Transverse colon (tissue), 4 donors: ENCODE data around the gene CNOT11. TPM values are rescaled to one million over a fixed set of nuclear protein-coding genes. Genes with fewer than 3 reads are reported as not detected.
A peak's percentile ranks its signal among the peaks of the same experiment; 100 is the strongest.
"Not testable (repeated sequence)": the region's sequence is repeated elsewhere in the genome, so short reads cannot be mapped to it uniquely, and the experiment has no call there.

Experiments
- DNase-seq: peaks from one replicate; pipeline ENCODE4 v3.0.0-alpha.2; 2019
- H3K27ac ChIP-seq, 4 donors: fragments of 200-600 bp; sonication (generic); 2 replicates each; pipeline ENCODE4 v1.5.1; 2016 to 2018; ENCODE audit warnings: inconsistent platforms in 4 of 4
- H3K27me3 ChIP-seq: fragments of 200-600 bp; sonication (generic); 2 replicates; pipeline ENCODE4 v1.5.1; 2017; ENCODE audit warnings: inconsistent platforms
- H3K36me3 ChIP-seq, 4 donors: fragments of 200-600 bp; sonication (generic); 2 replicates each; pipeline ENCODE4 v1.5.1; 2017 to 2019; ENCODE audit warnings: inconsistent platforms in 4 of 4
- H3K4me1 ChIP-seq, 4 donors: fragments of 200-600 bp; sonication (generic); 2 replicates each; pipeline ENCODE4 v1.5.1; 2017 to 2020; ENCODE audit warnings: inconsistent platforms in 4 of 4
- H3K4me3 ChIP-seq, 4 donors: fragments of 200-600 bp; sonication (generic); 1 replicate in 1 of 4; 2 replicates in 3 of 4; pipeline versions ENCODE4 v1.5.1 to v1.6.1; 2017 to 2019; ENCODE audit warnings: inconsistent platforms in 4 of 4
- H3K9me3 ChIP-seq, 2 donors: fragments of 200-600 bp; sonication (generic); 2 replicates each; pipeline ENCODE4 v1.5.1; 2017 to 2019; ENCODE audit warnings: inconsistent platforms in 2 of 2
- EP300 ChIP-seq: sonication (generic); formaldehyde crosslinking; IDR thresholded peaks from one replicate; pipeline ENCODE4 v1.6.1; 2017; ENCODE audit warnings: antibody characterized with exemption, low read depth
- POLR2A ChIP-seq: fragments of 450-650 bp; IDR thresholded peaks from one replicate; pipeline ENCODE4 v1.6.1; 2016; ENCODE audit warnings: antibody characterized with exemption, mild to moderate bottlenecking, moderate library complexity
- POLR2AphosphoS5 ChIP-seq, 3 donors: sonication (generic); formaldehyde crosslinking; IDR thresholded peaks; one replicate each; pipeline ENCODE4 v1.6.1; 2016; ENCODE audit warnings: antibody characterized with exemption in 3 of 3
- WGBS, 2 donors: methylation state at CpG; one replicate each; pipeline ENCODE4 v1.1.5; 2018; ENCODE audit warnings: low coverage in 1 of 2; 5-methylcytosine and 5-hydroxymethylcytosine counted together
- in situ Hi-C, 4 donors: fragments of 200-750 bp; cut with MboI; loops; one replicate each; pipeline versions ENCODE4 v1.15.0 to v1.15.1; 2017; ENCODE audit warnings: low sequenced_read_pairs in 3 of 4, low pct_ligation_motif_present in 1 of 4, low pct_unique_long_range_greater_than_20kb in 1 of 4
- intact Hi-C: fragments of 100-400 bp; cut with DNase I; formaldehyde crosslinking; loops from one replicate; pipeline ENCODE4 v1.15.1; 2023; ENCODE audit warnings: low total_unique reads
- small RNA-seq, 4 donors: library from RNA; depleted of rRNA; stranded (forward); fragments of <200 nt; gene quantifications; one replicate each; pipeline ENCODE3, GENCODE V24; 2016
- total RNA-seq, 4 donors: library from RNA; depleted of rRNA; stranded (reverse); fragments of >200 nt; gene quantifications; one replicate each; pipeline ENCODE4 v1.1.0, GENCODE V29; 2016
- TF ChIP-seq, protein P1 (sequence below), 5 experiments: fragments of 200-600 bp in 3 of 5; fragments of 450-650 bp in 2 of 5; sonication (generic) in 3 of 5; IDR thresholded peaks; 1 replicate in 2 of 5; 2 replicates in 3 of 5; pipeline ENCODE4 v1.5.1; 2016 to 2017; ENCODE audit warnings: antibody characterized with exemption in 5 of 5, inconsistent platforms in 3 of 5, mild to moderate bottlenecking in 2 of 5, moderate library complexity in 1 of 5

CNOT11 gene
- total RNA-seq, 4 donors from 2014 or later, result 36.8 to 48.4 (median 37.6) TPM

GRCh38 chr2:101310090-101310833, 57.6 kb downstream of the CNOT11 start:
- no peak for TF ChIP-seq POLR2A
- TF ChIP-seq, protein P1, sequence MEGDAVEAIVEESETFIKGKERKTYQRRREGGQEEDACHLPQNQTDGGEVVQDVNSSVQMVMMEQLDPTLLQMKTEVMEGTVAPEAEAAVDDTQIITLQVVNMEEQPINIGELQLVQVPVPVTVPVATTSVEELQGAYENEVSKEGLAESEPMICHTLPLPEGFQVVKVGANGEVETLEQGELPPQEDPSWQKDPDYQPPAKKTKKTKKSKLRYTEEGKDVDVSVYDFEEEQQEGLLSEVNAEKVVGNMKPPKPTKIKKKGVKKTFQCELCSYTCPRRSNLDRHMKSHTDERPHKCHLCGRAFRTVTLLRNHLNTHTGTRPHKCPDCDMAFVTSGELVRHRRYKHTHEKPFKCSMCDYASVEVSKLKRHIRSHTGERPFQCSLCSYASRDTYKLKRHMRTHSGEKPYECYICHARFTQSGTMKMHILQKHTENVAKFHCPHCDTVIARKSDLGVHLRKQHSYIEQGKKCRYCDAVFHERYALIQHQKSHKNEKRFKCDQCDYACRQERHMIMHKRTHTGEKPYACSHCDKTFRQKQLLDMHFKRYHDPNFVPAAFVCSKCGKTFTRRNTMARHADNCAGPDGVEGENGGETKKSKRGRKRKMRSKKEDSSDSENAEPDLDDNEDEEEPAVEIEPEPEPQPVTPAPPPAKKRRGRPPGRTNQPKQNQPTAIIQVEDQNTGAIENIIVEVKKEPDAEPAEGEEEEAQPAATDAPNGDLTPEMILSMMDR (IDR thresholded peaks at IDR 0.05), result no peak
- H3K9me3 ChIP-seq, result no peaks in the 10 kb centered on the region
- WGBS, 2 donors, result 78 to 85% methylated on average over 10 of the region's 10 CpGs
- no peaks in the 10 kb centered on the region for H3K36me3 ChIP-seq
- DNase-seq, result no peak
- in situ Hi-C loops (no loop called here), intact Hi-C loops (no loop called here)
- no peaks in the 10 kb centered on the region for H3K27me3 ChIP-seq
- peak overlapping the region in 3 of 4 donors; percentile 35 to 95 (median 93) for H3K27ac ChIP-seq
- peaks cover 5 to 40% (median 22%) of the 10 kb centered on the region in 4 donors for H3K4me1 ChIP-seq
- no peak overlapping the region for H3K4me3 ChIP-seq

DNA sequence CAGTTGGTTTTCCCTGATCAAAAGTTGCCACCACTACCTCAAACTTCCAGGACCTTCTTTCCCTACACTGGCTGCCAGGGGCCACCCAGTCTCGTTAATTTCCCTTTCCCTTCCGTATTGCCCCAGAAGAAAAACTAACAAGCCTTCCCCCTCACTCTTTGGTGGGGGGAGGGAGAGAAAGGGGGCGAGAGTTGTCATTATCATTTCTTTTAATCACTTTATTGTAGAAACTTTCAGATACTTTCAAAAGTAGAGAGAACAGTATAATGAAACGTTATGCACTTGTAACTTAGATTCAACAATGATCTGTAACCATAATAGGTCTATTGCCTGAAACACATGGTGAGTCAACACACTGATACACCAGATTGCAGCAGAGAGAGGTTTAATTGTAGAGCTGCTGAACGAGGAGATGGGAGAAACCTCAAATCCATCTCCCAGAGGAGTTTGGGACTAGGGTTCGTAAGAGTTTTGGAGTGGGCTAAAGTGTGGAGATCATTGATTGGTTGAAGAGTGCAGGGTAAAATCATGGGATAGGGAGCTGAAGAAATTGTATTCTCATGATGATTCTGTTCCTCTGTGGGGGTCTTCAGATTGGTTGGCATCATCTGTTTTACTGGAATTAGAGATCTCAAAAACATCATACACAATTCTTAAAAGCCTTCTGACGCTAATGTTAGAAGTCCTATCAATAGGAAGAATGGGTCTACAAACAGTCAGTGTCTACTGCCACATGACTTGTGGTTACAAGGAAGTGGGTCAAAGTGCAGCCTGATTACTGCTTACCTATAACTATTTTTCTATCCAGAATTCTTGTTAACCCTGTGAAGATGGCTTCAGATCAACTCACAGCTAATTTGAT, 58.4 kb downstream of the CNOT11 start:
- H3K36me3 ChIP-seq, result no peaks in the 10 kb centered on the region
- no peaks in the 10 kb centered on the region for H3K27me3 ChIP-seq
- peak overlapping the region; percentile 9 to 95 (median 64) for H3K27ac ChIP-seq
- H3K4me1 ChIP-seq, result peaks cover 3 to 32% (median 17%) of the 10 kb centered on the region in 4 donors
- no peak overlapping the region for H3K4me3 ChIP-seq
- intact Hi-C loops, result no loop called here
- H3K9me3 ChIP-seq, result no peaks in the 10 kb centered on the region
- TF ChIP-seq, protein P1 (IDR thresholded peaks at IDR 0.05), result no peak
- TF ChIP-seq EP300, result no peak
- TF ChIP-seq POLR2A, result no peak
- TF ChIP-seq POLR2AphosphoS5 (IDR thresholded peaks at IDR 0.05), result no peak
- in situ Hi-C loops, result no loop called here
- DNase-seq, result peak; percentile 29
- 52 to 68% methylated on average over 4 to 7 of the region's 7 CpGs for WGBS, 2 donors

- Histone ChIP-seq H3K36me3 (no peaks in the 10 kb centered on the region), H3K4me3 (no peak overlapping the region), H3K9me3 (no peaks in the 10 kb centered on the region), H3K4me1 (peaks cover 0 to 26% (median 11%) of the 10 kb centered on the region in 4 donors), H3K27me3 (no peaks in the 10 kb centered on the region), H3K27ac (no peak overlapping the region)
- 40 to 56% methylated on average over 1 to 3 of the region's 3 CpGs for WGBS, 2 donors
- TF ChIP-seq POLR2AphosphoS5 (IDR thresholded peaks at IDR 0.05) (no peak), POLR2A (no peak), EP300 (no peak)
- TF ChIP-seq, protein P1 (IDR thresholded peaks at IDR 0.05), result no peak
- intact Hi-C loops (no loop called here), in situ Hi-C loops (no loop called here)
- DNase-seq, result no peak
Observed at GRCh38 chr2:101311696-101312017, 59.0 kb downstream of the CNOT11 start.

DNA sequence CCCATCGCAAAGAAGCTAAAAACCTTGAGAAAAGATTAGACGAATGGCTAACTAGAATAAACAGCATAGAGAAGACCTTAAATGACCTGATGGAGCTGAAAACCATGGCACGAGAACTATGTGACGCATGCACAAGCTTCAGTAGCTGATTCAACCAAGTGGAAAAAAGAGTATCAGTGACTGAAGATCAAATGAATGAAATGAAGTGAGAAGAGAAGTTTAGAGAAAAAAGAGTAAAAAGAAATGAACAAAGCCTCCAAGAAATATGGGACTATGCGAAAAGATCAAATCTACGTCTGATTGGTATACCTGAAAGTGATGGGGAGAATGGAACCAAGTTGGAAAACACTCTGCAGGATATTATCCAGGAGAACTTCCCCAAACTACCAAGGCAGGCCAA, 63.9 kb downstream of the CNOT11 start:
- H3K27ac ChIP-seq, H3K27me3 ChIP-seq, intact Hi-C loops, in situ Hi-C loops, H3K36me3 ChIP-seq, H3K4me3 ChIP-seq, H3K4me1 ChIP-seq, H3K9me3 ChIP-seq, DNase-seq: not testable (repeated sequence)
- WGBS, 2 donors, result 91 to 97% methylated on average over 6 of the region's 6 CpGs

Small RNA genes lying within 50 kb of the gene (small RNA-seq; reads per million reads assigned to genes)
- gene MIR5696 (0 to 1.4 (median 0.75) reads per million in 4 donors), gene SNORD89 (571 to 1,167 (median 680) reads per million in 4 donors)

Other genes with a start within 250 kb of the CNOT11 start
- gene TBC1D8, start 101.5 kb upstream of the CNOT11 start, total RNA-seq, result 100 to 1,000 TPM in 1 of 4 donors, 10 to 100 TPM in 3; 26.5 to 232 (median 88.4) TPM
- 100 to 1,000 TPM in 1 of 4 donors, 10 to 100 TPM in 3; 22.7 to 100 (median 54.6) TPM for gene RNF149, start 55.8 kb downstream of the CNOT11 start, total RNA-seq
- under 1 TPM in 2 of 4 donors, not detected in 2; under 0.01 to 0.16 TPM for gene CREG2, start 134.6 kb downstream of the CNOT11 start, total RNA-seq
- not detected for gene RFX8, start 222.2 kb downstream of the CNOT11 start, total RNA-seq